Stimulated activated CD8-positive, alpha-beta memory T cell treated with anti-CD3 and anti-CD28 coated beads, Interleukin-12 subunit alpha, Interleukin-12 subunit beta, amount 100 ng/mL, for 1 hour (primary cell): ENCODE results near the gene TGFBR1.

Experiments
- DNase-seq: peaks from one replicate; pipeline ENCODE4 v3.0.0-alpha.2; 2020; ENCODE audit warnings: low read depth

Gene TGFBR1

DNA sequence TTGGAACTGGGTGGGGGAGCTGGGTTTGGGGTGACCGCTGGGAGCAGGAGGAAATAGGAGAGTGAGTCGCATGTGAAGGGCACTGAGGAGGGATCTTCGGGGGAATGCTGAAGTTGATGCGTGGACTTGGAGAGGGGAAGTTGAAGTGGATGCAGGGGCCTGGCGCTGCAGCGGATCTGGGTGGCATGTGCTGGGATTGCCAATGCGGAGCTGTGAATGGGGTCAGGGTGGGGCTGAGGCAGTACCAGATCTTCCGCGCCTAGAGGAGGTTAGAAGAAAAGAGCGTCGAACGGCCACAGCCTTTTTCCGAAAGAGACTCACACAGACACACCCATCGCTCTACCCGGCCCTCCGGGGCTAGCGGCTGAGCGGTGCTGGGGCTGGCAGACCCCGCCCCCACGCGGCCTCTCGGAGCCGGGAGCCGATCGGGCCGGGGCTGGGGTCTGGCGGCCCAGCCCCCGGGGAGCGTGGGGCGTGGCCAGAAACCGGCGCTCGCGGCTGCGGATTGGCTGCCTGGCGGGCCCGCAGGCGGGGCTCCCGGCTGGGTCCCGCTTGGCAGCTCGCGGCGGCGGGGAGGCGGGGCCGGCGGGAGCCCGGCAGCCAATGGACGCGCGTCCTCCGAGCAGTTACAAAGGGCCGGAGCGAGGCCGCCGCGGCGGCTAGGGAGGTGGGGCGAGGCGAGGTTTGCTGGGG, at the start of gene TGFBR1:
Gene TGFBR1 (plus strand): TSS at position 655 of the 693 bp plus-strand sequence. CDS start 93 bp downstream, outside the sequence.
- peak; percentile 78 for DNase-seq

DNA sequence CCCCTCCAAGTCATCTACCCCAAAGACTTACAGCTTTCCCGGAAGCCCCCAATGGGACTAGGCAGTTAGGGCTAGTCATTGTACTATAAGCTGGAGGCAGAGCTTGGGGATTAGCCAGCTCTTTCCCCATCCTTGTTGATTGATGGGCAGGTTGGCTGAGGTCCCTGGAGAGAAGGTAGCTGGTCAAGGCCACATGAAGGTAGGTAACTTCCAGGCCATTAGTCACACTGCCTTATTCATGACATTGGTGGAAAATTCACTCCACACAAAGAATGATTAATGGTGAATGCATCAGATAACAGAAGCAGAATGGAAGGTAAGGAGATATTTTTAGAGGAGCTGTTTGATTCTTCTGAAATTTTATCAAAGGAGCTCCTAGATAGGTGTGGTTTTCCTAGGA, 49.5 kb upstream of the TGFBR1 start:
- no peak for DNase-seq

DNA sequence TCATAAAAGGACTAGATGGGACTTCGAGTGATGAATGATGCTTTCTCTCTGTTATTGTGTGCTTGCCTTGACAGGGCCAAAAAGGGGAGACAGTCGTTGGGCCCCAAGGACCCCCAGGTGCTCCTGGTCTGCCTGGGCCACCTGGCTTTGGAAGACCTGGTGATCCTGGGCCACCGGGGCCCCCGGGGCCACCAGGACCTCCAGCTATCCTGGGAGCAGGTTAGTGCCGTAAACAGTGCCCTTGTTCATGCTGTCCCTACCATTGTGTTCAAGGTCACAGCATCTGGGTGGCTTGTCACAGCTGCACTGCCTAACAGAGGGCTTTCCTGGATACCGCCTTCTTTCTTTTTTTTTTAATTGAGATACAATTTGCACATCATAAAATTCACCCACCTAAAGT, 48.7 kb upstream of the TGFBR1 start:
- DNase-seq = no peak

DNA sequence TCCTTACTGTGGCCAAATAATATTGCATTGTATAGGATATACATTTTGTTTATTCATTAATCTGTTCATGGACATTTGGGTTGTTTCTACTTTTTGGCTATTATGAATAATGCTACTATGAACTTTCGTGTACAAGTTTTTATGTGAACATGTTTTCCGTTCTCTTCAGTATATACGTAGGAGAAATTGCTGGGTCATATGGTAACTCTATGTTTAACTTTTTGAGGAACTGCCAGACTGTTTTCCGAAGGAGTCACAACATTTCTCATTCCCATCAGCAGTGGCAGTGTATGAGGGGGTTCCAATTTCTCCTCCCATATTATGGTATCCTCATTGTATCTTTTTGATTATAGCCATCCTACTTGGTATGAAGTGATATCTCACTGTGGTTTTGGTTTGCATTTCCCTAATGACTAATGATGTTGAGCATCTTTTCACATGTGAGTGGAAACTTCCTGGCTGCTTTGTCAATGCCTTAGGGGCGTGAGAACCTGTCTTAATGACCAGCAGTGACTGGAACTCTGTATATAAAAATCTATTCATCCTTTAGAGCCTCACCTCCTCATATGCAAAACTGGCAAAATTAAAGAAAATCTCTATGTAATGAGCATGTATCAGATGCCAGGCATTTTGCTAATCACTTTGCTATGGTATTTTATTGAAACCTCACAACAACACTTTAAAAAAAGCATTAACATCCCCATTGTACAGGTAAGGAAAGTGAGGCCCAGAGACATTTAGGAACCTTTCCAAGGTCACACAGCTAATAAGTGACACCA, 47.8 kb upstream of the TGFBR1 start:
- no peak for DNase-seq

DNA sequence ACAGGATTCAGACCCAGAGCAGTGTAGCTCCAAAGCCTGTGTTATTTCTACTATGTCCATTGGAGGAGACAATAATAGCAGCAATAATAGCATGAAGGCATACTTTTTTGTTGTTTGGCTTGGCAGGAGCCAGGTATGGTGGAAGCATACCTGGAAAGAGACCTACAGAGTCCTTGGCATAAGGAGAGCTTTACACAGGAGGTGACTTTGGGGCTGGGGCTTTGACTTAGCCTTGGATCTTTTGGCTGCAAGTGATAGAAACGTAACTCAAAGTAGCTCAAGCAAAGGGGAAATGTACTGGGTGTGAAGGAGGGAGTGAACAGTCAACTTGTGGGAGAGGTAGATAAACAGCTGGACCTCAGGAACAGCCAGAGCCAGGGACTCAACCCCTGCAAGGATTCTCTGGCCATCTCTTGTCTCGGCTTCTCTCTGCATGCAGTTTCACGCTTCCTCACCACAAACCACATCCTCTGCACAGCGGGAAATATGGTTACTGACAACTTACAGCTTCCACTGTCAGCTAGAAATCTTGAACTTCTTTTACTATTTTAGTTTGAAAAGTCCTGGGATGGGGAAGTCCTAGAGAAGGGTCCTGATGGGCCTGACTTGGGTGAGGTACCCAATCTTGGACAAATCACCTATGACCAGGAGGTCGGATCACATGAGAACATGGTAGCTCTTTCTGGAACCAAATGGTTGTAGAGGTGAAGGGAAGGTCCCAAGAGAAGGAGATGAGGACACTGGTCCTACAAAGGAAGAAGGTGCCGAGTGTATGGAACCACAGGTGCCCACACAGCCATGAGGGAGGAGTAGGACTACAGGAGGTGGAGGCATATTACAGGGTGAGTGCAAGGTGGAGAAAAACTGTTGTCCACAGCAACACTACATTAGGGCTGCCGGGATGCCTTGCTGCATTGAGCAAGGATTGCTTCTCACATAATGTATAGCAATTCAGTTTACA, 47.0 kb upstream of the TGFBR1 start:
- DNase-seq = peak; percentile 49

DNA sequence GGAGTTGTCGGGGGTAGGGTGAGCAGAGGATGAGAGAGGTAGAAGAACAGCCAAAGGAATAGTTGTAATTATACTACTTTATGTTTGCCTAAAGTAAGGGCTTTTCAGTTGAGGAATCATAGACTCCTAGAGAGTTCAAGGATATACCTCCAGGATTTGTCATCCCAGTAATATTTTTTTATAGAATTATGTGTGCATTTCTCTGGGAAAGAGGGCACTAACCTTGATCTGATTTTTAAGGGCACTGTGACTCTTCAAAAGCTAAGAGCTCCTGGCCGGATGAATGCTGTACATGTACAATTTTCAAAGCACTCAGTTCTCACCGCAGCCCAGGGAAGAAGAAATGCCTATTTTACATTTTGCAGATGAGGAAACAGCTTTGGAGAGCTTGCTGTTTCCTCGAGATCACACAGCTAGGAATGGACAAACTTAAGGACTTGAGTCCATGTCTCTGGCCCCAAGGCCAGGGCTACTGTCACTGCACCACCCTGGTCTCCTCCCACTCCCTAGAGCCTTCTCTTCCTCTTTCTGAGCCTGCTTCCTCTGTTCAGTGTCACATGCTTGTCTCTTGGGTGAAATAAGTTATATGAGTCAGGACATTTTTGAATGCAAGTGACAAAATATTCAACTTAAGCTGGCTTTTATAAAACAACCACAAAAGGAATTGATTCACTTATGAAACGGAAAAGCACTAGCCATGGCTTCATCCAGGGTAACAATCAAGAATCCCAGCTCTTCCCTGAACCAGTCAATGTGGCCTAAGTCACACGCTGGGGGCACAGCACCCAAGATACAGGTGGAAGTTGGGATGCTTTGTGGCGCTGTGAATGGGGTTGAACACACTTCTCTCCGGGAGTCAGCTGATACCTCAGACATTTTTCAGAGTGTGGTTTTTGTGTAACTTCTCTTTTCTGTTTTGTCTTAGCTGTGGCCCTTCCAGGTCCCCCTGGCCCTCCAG, 45.7 kb upstream of the TGFBR1 start:
- DNase-seq = no peak

DNA sequence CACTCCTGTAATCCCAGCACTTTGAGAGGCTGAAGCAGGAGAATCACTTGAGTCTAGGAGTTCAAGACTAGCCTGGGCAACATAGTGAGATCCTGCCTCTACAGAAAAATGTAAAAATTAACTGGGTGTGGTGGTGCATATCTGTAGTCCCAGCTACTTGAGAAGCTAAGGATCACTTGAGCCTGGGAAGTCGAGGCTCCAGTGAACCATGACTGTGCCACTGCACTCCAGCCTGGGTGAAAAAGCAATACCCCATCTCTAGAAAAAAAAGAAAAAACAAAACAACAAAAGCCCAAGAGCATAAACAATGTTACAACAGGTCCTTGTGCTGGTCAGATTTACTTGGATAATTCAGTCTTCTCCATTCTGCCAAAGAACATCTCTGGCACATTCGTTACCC, 44.3 kb upstream of the TGFBR1 start:
- DNase-seq = no peak

DNA sequence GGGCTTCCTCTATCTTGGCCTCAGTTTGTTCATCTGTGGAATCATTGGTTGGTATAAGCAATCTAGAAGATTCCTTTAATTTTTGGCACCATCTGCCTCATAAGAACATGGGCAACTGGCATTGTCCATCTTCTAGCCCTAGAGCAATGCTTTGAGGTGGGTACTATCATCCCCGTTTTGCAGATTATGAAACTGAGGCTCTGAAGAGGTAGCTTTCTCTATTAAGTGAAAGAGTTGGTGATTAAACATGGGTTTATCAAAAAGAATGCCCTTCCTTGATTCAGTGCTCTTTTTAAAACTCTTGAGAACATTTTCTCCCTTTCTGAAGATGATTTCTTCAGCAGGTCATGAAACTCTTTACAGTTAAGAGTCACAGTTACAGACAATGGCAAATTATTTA, 42.4 kb upstream of the TGFBR1 start:
- DNase-seq = no peak

DNA sequence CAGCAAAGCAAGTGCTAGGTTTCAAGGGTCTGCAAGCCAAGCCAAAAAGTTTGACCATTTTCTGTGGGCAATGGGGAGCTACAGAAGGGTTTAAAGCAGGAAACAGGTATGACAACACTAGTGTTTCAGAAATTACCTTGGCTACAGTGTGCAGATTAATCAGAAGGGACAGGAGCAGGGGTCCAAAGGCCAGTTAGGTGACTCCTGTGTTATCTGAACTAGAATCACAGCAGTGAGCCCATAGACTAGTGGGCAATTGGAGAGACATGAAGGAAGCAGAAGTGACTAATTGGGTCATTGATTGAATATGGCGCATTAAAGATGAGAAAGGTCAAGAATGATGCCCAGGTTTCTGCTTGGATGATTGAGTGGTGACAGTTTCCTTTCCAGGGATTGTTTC, 41.4 kb upstream of the TGFBR1 start:
- no peak for DNase-seq

DNA sequence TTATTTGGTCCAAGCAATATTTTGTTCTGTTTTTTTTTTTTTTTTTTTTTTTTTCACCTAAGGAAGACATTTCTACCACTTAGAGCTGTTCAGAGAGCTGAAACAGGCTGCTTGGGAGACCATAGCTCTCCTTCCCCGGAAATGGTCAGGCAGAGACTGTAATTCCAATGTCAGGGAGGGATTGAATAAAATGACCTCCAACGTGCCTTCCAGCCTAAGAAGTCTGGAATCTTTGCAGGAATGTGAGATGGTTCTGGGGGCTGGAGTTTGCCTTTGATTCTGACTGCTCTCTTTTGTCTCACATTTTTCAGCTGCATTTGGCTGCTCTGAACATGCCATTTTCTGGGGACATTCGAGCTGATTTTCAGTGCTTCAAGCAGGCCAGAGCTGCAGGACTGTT, 38.3 kb upstream of the TGFBR1 start:
- DNase-seq = no peak

DNA sequence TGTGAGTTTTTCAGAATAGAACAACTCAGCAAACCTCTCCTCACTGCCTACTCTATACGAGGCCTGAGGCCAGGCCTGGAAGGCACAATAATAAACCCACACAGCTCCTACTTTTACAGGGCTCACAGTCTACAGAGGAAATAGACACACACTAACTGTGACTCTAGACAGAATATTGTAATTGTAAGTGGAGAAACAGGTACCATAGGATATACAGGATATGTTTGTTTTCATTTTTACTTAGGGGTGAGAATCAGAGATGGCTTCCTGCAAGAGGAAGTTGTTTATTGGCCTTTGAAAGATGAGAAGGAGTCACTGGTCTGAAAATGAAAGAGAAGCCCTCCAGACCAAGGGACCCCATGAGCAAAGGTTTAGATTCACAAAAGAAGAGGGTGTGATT, 35.8 kb upstream of the TGFBR1 start:
- no peak for DNase-seq

DNA sequence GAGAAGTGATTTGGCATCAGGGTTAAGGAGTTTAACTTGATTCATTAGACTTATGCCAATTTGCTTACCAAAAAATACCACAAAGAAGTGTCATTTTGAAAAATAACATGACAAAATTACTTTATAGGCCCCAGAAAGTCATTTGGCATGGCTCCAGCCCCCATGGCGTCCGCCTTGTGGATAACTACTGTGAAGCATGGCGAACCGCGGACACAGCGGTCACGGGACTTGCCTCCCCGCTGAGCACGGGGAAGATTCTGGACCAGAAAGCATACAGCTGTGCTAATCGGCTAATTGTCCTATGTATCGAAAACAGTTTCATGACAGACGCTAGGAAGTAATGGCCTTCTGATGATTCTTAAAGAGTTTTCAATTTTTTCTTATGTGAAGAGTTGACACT, 35.4 kb upstream of the TGFBR1 start:
- no peak for DNase-seq

DNA sequence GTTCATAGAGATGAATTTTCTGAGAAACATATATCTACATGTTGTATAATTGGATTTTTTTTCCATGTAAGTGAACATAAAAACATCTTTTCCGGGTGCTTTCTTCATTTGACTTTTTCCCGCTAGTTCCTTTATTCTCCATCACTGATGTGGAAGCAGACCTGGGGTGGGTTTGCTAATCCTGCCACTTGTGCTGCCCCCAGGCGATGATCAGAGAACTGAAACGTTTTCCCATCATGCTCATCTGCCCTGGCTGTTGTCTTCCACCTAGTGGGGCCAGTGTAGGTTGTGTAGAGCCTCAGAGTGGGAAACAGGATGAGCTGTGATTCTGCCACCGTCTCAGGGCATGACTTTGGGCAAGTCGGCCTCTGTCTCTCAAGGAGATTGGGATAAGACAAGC, 34.2 kb upstream of the TGFBR1 start:
- no peak for DNase-seq

DNA sequence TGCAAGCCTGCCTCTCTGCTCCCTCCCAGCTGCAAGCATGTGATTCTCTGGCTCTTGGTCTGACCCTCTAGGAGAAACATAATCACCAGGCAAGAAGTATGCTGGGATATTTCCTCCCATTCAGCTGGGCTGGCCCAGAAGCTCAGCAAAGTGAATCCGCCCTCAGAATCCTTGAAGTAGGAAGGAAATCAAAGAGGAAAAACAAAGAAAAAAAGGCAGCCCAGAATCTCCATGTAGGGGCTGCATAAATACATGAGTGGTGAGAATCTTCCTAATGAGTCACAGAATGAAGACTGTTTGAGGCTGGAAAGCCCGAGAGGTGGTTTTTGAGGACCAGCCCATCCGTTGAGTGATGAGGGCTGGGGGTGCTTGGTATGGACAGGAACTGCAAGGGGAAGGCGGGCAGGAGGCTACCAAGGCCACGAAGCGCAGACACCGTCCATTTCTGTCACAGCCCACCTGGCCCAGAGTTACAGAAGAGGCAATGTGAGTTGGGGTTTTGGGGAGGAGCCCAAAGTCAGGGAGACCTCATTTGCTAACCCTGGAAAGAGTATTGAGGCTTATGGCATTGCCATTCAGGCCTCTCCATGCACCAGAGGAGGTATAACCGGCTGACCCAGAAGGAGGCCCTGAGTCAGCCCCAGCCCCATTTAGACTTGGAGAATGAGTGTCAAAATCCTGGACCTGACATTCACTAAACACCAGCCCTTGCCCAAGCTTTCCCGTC, 33.4 kb upstream of the TGFBR1 start:
- DNase-seq = no peak

DNA sequence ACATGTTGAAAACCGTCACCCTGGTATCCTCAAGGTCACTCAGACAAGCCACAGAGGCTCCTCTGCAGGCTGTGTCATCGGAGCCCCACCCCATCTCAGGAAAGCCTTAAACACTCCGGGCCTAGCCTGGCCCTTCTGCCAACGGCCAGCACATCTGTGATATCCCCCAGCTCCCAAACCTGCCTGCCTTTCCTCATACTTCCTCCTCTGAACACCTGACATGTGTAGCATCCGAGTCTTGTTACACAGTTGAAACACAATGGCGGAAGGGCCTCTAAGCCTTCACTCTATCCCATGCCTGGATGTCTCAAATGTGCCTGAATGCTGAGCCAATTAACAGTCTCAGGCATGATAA, 32.9 kb upstream of the TGFBR1 start:
- DNase-seq = no peak

DNA sequence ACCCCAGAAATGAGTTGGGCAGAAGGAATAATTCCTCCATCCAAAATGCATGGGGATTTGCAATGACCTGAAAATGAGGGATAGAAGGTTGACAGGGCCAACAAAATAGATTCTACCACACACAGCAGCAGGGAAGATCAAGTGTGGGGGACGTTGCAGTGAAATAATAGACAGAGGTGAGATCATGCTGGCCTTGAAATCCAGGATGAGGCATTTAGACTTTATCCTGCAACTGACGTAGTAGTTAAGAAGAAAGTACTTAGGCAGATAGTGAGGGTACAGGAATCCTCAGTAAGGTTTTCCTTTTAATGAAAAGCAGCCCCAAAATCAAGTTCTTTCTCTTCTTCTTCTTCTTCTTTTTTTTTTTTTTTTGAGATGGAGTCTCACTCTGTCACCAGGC, 31.6 kb upstream of the TGFBR1 start:
- DNase-seq = no peak

DNA sequence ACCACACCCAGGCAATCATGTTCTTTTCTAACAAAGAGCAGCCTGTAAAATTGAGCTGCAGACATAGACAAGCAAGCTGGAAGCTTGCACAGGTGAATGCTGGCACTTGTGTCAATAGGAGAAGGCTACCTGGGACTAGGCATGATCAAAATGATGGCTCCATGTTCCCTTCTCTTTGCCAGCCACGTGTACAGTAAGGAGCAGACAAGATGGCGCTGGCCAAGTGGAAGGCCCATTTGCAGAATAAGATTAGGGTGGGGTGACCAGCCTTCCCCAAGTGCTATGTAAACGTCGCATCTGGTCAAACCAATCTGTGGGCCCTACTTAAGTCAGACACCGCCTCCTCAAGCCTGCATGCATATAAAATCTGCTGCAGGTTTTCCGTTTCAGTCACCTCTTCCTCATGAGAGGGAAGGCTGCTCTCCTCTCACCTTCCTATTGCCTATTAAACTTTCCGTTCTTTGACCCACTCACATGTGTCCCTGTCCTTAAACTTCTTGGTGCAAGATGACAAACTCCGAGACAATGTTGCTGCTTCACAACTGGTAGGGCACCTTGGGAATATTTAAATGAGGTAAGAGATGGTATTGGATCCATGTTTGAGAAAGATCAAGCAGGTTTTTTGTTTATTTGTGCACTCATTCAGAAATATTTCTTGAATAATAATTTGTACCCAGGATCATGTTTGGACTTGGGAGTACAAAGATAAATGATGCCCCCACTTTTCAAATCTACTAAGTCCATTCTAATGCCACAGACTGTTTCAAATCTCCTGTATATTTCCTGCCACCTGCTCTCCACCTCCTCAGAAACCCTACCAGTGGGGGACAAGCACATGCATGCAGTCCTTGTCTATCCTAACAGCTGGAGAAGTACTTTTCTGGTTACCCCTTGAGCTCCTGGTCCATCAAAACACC, 30.7 kb upstream of the TGFBR1 start:
- no peak for DNase-seq

DNA sequence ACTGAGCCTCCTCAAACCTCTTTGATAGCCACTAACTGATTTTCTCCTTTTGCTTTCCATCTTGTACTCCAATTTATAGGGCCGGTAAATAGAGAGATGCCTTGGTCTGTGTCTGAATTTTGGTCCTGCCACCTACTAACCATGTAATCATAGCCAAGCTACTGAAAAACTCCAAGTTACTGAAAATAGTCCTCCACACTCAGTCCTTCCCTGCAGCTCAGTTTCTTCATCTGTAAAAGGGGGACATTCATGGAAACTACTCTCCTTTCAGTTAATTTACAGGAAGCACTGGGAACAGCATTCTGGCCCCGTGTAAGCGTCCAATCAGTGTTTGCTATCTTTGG, 30.0 kb upstream of the TGFBR1 start:
- DNase-seq = no peak

DNA sequence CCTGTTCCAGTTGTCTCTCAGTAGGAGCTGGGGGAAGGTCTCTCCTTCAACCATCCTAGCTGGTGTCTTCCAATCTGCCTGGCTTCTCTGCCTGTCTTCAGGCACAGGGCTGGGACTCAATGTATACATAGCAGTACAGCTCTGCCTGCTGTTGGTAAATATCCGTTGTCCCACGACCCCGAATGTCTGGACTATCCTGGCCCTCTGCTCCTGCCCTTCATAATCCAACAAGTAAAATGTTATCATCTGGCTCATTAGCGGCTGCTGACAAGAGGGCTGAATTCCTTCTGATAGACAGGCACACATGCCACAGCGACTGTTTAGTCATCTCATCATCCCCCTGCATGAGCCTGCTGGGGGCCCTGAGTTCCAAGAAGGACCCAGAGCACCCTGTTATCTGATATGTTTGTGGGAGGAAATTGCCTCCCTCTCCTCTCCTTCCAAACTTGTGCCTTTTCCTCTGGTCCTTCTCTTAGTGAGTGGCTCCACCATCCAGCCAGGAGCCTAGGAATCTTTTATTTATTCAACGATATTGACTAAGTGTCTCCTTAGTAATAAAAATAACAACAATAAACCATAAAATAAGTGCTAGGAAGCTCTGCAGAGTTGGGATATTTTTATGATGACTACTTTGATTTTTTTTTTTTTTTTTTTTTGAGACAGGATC, 29.5 kb upstream of the TGFBR1 start:
- DNase-seq = no peak
